ENCODE measurements around the gene NEUROG2.

- TF ChIP-seq EP300 (IDR thresholded peaks at IDR 0.05) = no peak
- no peak for TF ChIP-seq POLR2A (IDR thresholded peaks at IDR 0.05)
Observed at GRCh38 chr4:112516066-112516470, at the start of gene NEUROG2.
